Parathyroid adenoma (tissue), 2 donors: Measurements from ENCODE around the gene RGS12.

Experiments used
- H2AFZ ChIP-seq: fragments of 300-600 bp; sonication (generic); one replicate; pipeline ENCODE4 v1.7.0; 2017; ENCODE audit warnings: antibody characterized with exemption, mild to moderate bottlenecking
- H3K27ac ChIP-seq: fragments of 300-600 bp; sonication (generic); one replicate; pipeline ENCODE4 v1.7.0; 2017
- H3K27me3 ChIP-seq: fragments of 300-600 bp; sonication (generic); one replicate; pipeline ENCODE4 v1.7.0; 2017; ENCODE audit warnings: low read length; ENCODE audit not compliant: control insufficient read depth, insufficient read depth
- H3K36me3 ChIP-seq: fragments of 300-600 bp; sonication (generic); one replicate; pipeline ENCODE4 v1.7.0; 2017; ENCODE audit warnings: low read length; ENCODE audit not compliant: control insufficient read depth, insufficient read depth
- H3K4me1 ChIP-seq: fragments of 300-600 bp; sonication (generic); one replicate; pipeline ENCODE4 v1.7.0; 2017; ENCODE audit warnings: control low read depth
- H3K4me2 ChIP-seq: fragments of 300-600 bp; sonication (generic); one replicate; pipeline ENCODE4 v1.7.0; 2017; ENCODE audit warnings: low read length
- H3K4me3 ChIP-seq: fragments of 300-600 bp; sonication (generic); one replicate; pipeline ENCODE4 v1.7.0; 2017; ENCODE audit warnings: low read depth, low read length
- H3K79me2 ChIP-seq: fragments of 300-600 bp; sonication (generic); one replicate; pipeline ENCODE4 v1.7.0; 2017; ENCODE audit warnings: control low read depth
- H3K9ac ChIP-seq: fragments of 300-600 bp; sonication (generic); one replicate; pipeline ENCODE4 v1.7.0; 2017; ENCODE audit warnings: mild to moderate bottlenecking
- H3K9me3 ChIP-seq: fragments of 300-600 bp; sonication (generic); one replicate; pipeline ENCODE4 v1.7.0; 2017; ENCODE audit warnings: low read length; ENCODE audit not compliant: control insufficient read depth
- CTCF ChIP-seq: fragments of 300-600 bp; sonication (generic); IDR thresholded peaks from one replicate; pipeline ENCODE4 v1.7.0; 2017; ENCODE audit warnings: antibody characterized with exemption, mild to moderate bottlenecking
- donor health status: primary hyperparathyroidism.

Gene RGS12

GRCh38 chr4:3303923-3304710 lies 11.3 kb downstream of the RGS12 start:
- Histone ChIP-seq H3K4me1 (no peaks in the 10 kb centered on the region), H3K9ac (no peak overlapping the region), H3K36me3 (no peaks in the 10 kb centered on the region), H3K79me2 (no peaks in the 10 kb centered on the region), H3K9me3 (no peaks in the 10 kb centered on the region), H3K4me3 (no peak overlapping the region), H3K27ac (no peak overlapping the region), H3K4me2 (no peak overlapping the region), H2AFZ (no peak overlapping the region), H3K27me3 (no peaks in the 10 kb centered on the region)
- no peak for TF ChIP-seq CTCF

- Histone ChIP-seq H2AFZ (no peak overlapping the region), H3K4me1 (no peaks in the 10 kb centered on the region), H3K9me3 (no peaks in the 10 kb centered on the region), H3K4me3 (no peak overlapping the region), H3K27me3 (no peaks in the 10 kb centered on the region), H3K9ac (no peak overlapping the region), H3K36me3 (no peaks in the 10 kb centered on the region), H3K27ac (no peak overlapping the region), H3K79me2 (no peaks in the 10 kb centered on the region), H3K4me2 (no peak overlapping the region)
- no peak for TF ChIP-seq CTCF
Observed at GRCh38 chr4:3304831-3305609, 12.2 kb downstream of the RGS12 start.

- TF ChIP-seq CTCF, result no peak
- no peaks in the 10 kb centered on the region for H3K36me3 ChIP-seq
- H2AFZ ChIP-seq, result no peak overlapping the region
- H3K27me3 ChIP-seq, result no peaks in the 10 kb centered on the region
- no peak overlapping the region for H3K4me3 ChIP-seq
- no peaks in the 10 kb centered on the region for H3K9me3 ChIP-seq
- no peaks in the 10 kb centered on the region for H3K79me2 ChIP-seq
- H3K27ac ChIP-seq, result no peak overlapping the region
- no peaks in the 10 kb centered on the region for H3K4me1 ChIP-seq
- no peak overlapping the region for H3K4me2 ChIP-seq
- no peak overlapping the region for H3K9ac ChIP-seq
Observed at GRCh38 chr4:3305610-3306371, 13.0 kb downstream of the RGS12 start.

GRCh38 chr4:3306450-3306849 lies 13.6 kb downstream of the RGS12 start:
- Histone ChIP-seq H2AFZ (no peak overlapping the region), H3K9me3 (no peaks in the 10 kb centered on the region), H3K36me3 (no peaks in the 10 kb centered on the region), H3K79me2 (no peaks in the 10 kb centered on the region), H3K27ac (no peak overlapping the region), H3K4me2 (no peak overlapping the region), H3K9ac (no peak overlapping the region), H3K4me3 (no peak overlapping the region), H3K27me3 (no peaks in the 10 kb centered on the region), H3K4me1 (no peaks in the 10 kb centered on the region)
- TF ChIP-seq CTCF, result no peak
